Measurements from ENCODE around the gene PLD5. TPM values are rescaled to one million over a fixed set of nuclear protein-coding genes. Genes with fewer than 3 reads are reported as not detected.

PLD5 gene
- total RNA-seq, 1 donor from 2014 or later, result not detected

- DNase-seq (no peak), ATAC-seq (no peak)
- intact Hi-C loops (cut with micrococcal nuclease), result no loop called here
Observed at GRCh38 chr1:242043165-242043564, 481.3 kb downstream of the PLD5 start.

DNA sequence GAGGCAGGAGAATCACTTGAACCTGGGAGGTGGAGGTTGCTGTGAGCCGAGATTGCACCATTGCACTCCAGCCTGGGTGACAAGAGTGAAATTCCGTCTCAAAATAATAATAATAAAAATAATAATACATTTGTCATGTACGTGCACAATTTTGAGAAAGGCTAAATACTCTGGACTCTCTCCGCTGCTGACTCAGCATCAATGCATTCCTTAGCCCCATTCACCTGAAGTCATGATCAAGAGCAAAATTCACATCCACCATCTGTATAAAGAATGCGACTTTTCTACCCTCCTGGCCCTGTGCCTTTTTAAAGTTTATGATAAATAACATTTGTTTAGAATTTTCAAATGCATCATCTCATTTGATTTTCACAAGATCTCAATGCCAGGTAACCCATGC lies 490.1 kb downstream of the PLD5 start:
- intact Hi-C loops (cut with micrococcal nuclease), result no loop called here
- ATAC-seq (no peak), DNase-seq (no peak)

DNA sequence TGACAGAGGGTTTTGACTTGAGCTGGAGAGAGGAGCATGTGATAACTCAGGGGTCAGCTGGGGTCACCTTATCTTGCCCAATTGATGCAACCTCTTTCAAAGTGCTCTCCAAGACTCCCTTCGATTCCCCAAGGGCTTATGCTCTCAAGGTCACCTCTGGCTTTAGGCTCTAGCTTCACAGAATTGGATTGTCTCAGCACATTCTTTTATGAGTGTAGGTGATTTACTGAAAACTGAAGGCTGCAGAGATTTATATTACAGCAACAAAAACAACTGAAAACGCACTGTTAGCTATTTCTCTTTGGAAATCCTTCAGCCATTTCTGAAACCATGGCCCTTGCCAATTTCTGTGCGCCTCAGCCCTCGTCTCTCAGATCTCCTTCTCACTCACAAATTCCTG lies 491.1 kb downstream of the PLD5 start:
- ATAC-seq, result no peak
- DNase-seq, result no peak
- intact Hi-C loops (cut with micrococcal nuclease), result no loop called here
